H9 (cell line): ENCODE data around the gene LSS. TPM values are rescaled to one million over a fixed set of nuclear protein-coding genes. Genes with fewer than 3 reads are reported as not detected.

Experiments
- DNase-seq: peaks from one replicate; pipeline ENCODE4 v3.0.0-alpha.2; 2017
- H2AFZ ChIP-seq: one replicate; pipeline ENCODE4 v1.6.1; 2013; ENCODE audit warnings: mild to moderate bottlenecking, low read length, control low read depth, moderate library complexity
- H2AK5ac ChIP-seq: 2 replicates; pipeline ENCODE4 v1.6.1; 2013; ENCODE audit warnings: low read length, control low read depth, mixed read lengths; ENCODE audit not compliant: insufficient read length
- H2BK120ac ChIP-seq: one replicate; pipeline ENCODE4 v1.6.1; 2013; ENCODE audit warnings: low read depth, mild to moderate bottlenecking, low read length, control low read depth, inconsistent platforms; ENCODE audit not compliant: poor library complexity, severe bottlenecking
- H2BK12ac ChIP-seq: 2 replicates; pipeline ENCODE4 v1.6.1; 2013; ENCODE audit warnings: low read length, control low read depth, mixed read lengths, low read depth; ENCODE audit not compliant: insufficient read length
- H2BK15ac ChIP-seq: 2 replicates; pipeline ENCODE4 v1.6.1; 2013; ENCODE audit warnings: low read depth, low read length, control low read depth
- H2BK20ac ChIP-seq: one replicate; pipeline ENCODE4 v1.6.1; 2013; ENCODE audit warnings: low read depth, mild to moderate bottlenecking, low read length, control low read depth, inconsistent platforms; ENCODE audit not compliant: poor library complexity, severe bottlenecking
- H2BK5ac ChIP-seq: 2 replicates; pipeline ENCODE4 v1.6.1; 2013; ENCODE audit warnings: low read length, control low read depth, mixed read lengths; ENCODE audit not compliant: insufficient read length
- H3K14ac ChIP-seq: 2 replicates; pipeline ENCODE4 v1.6.1; 2013; ENCODE audit warnings: low read length, control low read depth; ENCODE audit not compliant: insufficient read depth
- H3K18ac ChIP-seq: 2 replicates; pipeline ENCODE4 v1.6.1; 2013; ENCODE audit warnings: low read depth, mild to moderate bottlenecking, mixed read lengths, low read length, control low read depth; ENCODE audit not compliant: insufficient read length
- H3K23ac ChIP-seq: 2 replicates; pipeline ENCODE4 v1.6.1; 2013; ENCODE audit warnings: low read length, control low read depth, mixed read lengths, low read depth; ENCODE audit not compliant: insufficient read length
- H3K23me2 ChIP-seq: 2 replicates; pipeline ENCODE4 v1.6.1; 2013; ENCODE audit warnings: low read depth, mild to moderate bottlenecking, mixed read lengths, low read length, control low read depth; ENCODE audit not compliant: insufficient read length, poor library complexity, severe bottlenecking
- H3K27ac ChIP-seq: 2 replicates; pipeline ENCODE4 v1.5.1; 2013; ENCODE audit warnings: low read length, control low read depth, mixed read lengths, low read depth; ENCODE audit not compliant: insufficient read length
- H3K27me3 ChIP-seq: 2 replicates; pipeline ENCODE4 v1.6.1; 2013; ENCODE audit warnings: low read length, control low read depth, inconsistent platforms; ENCODE audit not compliant: insufficient read depth
- H3K4ac ChIP-seq: 2 replicates; pipeline ENCODE4 v1.6.1; 2013; ENCODE audit warnings: low read depth, mild to moderate bottlenecking, control low read depth, inconsistent platforms, low read length, moderate library complexity
- H3K4me1 ChIP-seq: 2 replicates; pipeline ENCODE4 v1.6.1; 2013; ENCODE audit warnings: low read length, control low read depth, inconsistent platforms; ENCODE audit not compliant: insufficient read depth
- H3K4me2 ChIP-seq: 2 replicates; pipeline ENCODE4 v1.6.1; 2013; ENCODE audit warnings: low read length, control low read depth, mixed read lengths; ENCODE audit not compliant: insufficient read length, insufficient read depth
- H3K56ac ChIP-seq: 2 replicates; pipeline ENCODE4 v1.6.1; 2013; ENCODE audit warnings: low read depth, mild to moderate bottlenecking, mixed read lengths, low read length, control low read depth; ENCODE audit not compliant: insufficient read length
- H3K79me1 ChIP-seq: 2 replicates; pipeline ENCODE4 v1.6.1; 2013; ENCODE audit warnings: low read depth, mild to moderate bottlenecking, moderate library complexity, low read length, control low read depth, inconsistent platforms; ENCODE audit not compliant: insufficient read depth, poor library complexity, severe bottlenecking
- H3K79me2 ChIP-seq: 2 replicates; pipeline ENCODE4 v1.6.1; 2013; ENCODE audit warnings: low read length, control low read depth, inconsistent platforms; ENCODE audit not compliant: insufficient read depth
- H3K9ac ChIP-seq: 2 replicates; pipeline ENCODE4 v1.6.1; 2013; ENCODE audit warnings: low read length, control low read depth, mixed read lengths; ENCODE audit not compliant: insufficient read length; ENCODE audit errors: extremely low read depth
- H3K9me3 ChIP-seq: one replicate; pipeline ENCODE4 v1.6.1; 2013; ENCODE audit warnings: low read depth, low read length, inconsistent platforms; ENCODE audit not compliant: control insufficient read depth
- H3T11ph ChIP-seq: one replicate; pipeline ENCODE4 v1.6.1; 2013; ENCODE audit warnings: mild to moderate bottlenecking, low read length, control low read depth, inconsistent platforms
- H4K20me1 ChIP-seq: one replicate; pipeline ENCODE4 v1.6.1; 2013; ENCODE audit not compliant: control insufficient read depth, insufficient read length, insufficient read depth
- H4K5ac ChIP-seq: 2 replicates; pipeline ENCODE4 v1.6.1; 2013; ENCODE audit warnings: low read depth, mild to moderate bottlenecking, mixed read lengths, low read length, control low read depth; ENCODE audit not compliant: insufficient read length
- H4K8ac ChIP-seq: replicated peaks from 2 replicates; pipeline ENCODE4 v1.6.1; 2013; ENCODE audit warnings: low read length, control low read depth, mixed read lengths, low read depth; ENCODE audit not compliant: insufficient read length
- H4K91ac ChIP-seq: 2 replicates; pipeline ENCODE4 v1.6.1; 2013; ENCODE audit warnings: low read depth, mild to moderate bottlenecking, moderate library complexity, mixed read lengths, low read length, control low read depth; ENCODE audit not compliant: insufficient read length
- H3K27ac Mint-ChIP-seq, 3 experiments: 2 replicates in 2 of 3; 3 replicates in 1 of 3; pipeline ENCODE4 v1.8.0; 2020 to 2021; ENCODE audit warnings: mixed read lengths in 3 of 3, mild to moderate bottlenecking in 1 of 3, moderate library complexity in 1 of 3
- H3K27me3 Mint-ChIP-seq: 2 replicates; pipeline ENCODE4 v1.8.0; 2021; ENCODE audit warnings: low read depth, mild to moderate bottlenecking, moderate library complexity, mixed read lengths
- H3K36me3 Mint-ChIP-seq, 3 experiments: 2 replicates in 2 of 3; 3 replicates in 1 of 3; pipeline ENCODE4 v1.8.0; 2020 to 2021; ENCODE audit warnings: low read depth in 3 of 3, mixed read lengths in 3 of 3; ENCODE audit not compliant: insufficient read depth in 1 of 3
- H3K4me1 Mint-ChIP-seq, 2 experiments: 2 replicates each; pipeline ENCODE4 v1.8.0; 2020; ENCODE audit warnings: mixed read lengths in 2 of 2
- H3K4me3 Mint-ChIP-seq, 2 experiments: 2 replicates in 1 of 2; 3 replicates in 1 of 2; pipeline ENCODE4 v1.8.0; 2020 to 2021; ENCODE audit warnings: mild to moderate bottlenecking in 2 of 2, mixed read lengths in 2 of 2, moderate library complexity in 1 of 2
- H3K9me3 Mint-ChIP-seq, 2 experiments: 2 replicates in 1 of 2; 3 replicates in 1 of 2; pipeline ENCODE4 v1.8.0; 2020; ENCODE audit warnings: mild to moderate bottlenecking in 2 of 2, mixed read lengths in 2 of 2, moderate library complexity in 1 of 2
- CTCF ChIP-seq: fragments of 200-600 bp; sonication (generic); conservative IDR thresholded peaks from 3 replicates; pipeline ENCODE4 v1.8.0; 2021; ENCODE audit warnings: antibody characterized with exemption, mild to moderate bottlenecking
- WGBS: extraction: QIAGEN DNeasy Blood & Tissue Kit; methylation state at CpG from one replicate; pipeline ENCODE4 v1.1.7; 2013; ENCODE audit warnings: missing lambda C conversion rate, low lambda C conversion rate, mixed read lengths; ENCODE audit not compliant: insufficient read length; ENCODE audit errors: extremely low coverage; 5-methylcytosine and 5-hydroxymethylcytosine counted together
- total RNA-seq: library from RNA; stranded (reverse); gene quantifications from 2 replicates; pipeline ENCODE4 v1.2.1, GENCODE V29; 2021

Gene LSS
- total RNA-seq, 1 experiment from 2014 or later, result 69.2 TPM

- Histone ChIP-seq H3K79me1 (no peaks in the 10 kb centered on the region), H3K23me2 (no peaks in the 10 kb centered on the region), H3K4me2 (no peak overlapping the region), H3K27me3 (no peaks in the 10 kb centered on the region), H3K4me1 (no peaks in the 10 kb centered on the region), H3K9ac (no peak overlapping the region), H3T11ph (no peak overlapping the region), H4K20me1 (no peaks in the 10 kb centered on the region), H4K5ac (no peak overlapping the region), H4K8ac (no peak overlapping the region), H2BK15ac (no peak overlapping the region), H3K9me3 (no peaks in the 10 kb centered on the region), H3K23ac (no peak overlapping the region), H2BK120ac (no peak overlapping the region), H3K79me2 (no peaks in the 10 kb centered on the region), H3K14ac (no peak overlapping the region), H4K91ac (no peak overlapping the region), H2AK5ac (no peak overlapping the region), H3K27ac (no peak overlapping the region), H3K4ac (no peak overlapping the region), H2BK20ac (no peak overlapping the region), H2BK5ac (no peak overlapping the region), H3K56ac (no peak overlapping the region), H3K18ac (no peak overlapping the region), H2BK12ac (no peak overlapping the region), H2AFZ (no peak overlapping the region)
- Mint-ChIP-seq H3K4me1 (no peaks in the 10 kb centered on the region), H3K4me3 (no peak overlapping the region), H3K27ac (peak overlapping the region; percentile 40 to 79 (median 77); a peak in 4 of 7 replicates), H3K36me3 (peaks cover 35 to 82% (median 75%) of the 10 kb centered on the region in 3 experiments; a peak in 6 of 7 replicates), H3K27me3 (no peaks in the 10 kb centered on the region), H3K9me3 (no peaks in the 10 kb centered on the region)
- no peak for DNase-seq
- WGBS, result no CpG with 5 or more reads among the region's 19 CpGs
- TF ChIP-seq CTCF, result no peak
Observed at GRCh38 chr21:46266946-46267345, 38.4 kb upstream of the LSS start.
